Esophagus squamous epithelium (tissue), 4 donors: ENCODE results near the gene PAM.

Source experiments
- CTCF ChIP-seq, 6 experiments: fragments of 450-650 bp in 4 of 6; fragments of 200-600 bp in 2 of 6; sonication (generic) in 2 of 6; IDR thresholded peaks; one replicate each; pipeline ENCODE4 v1.5.1; 2016 to 2019; ENCODE audit warnings: antibody characterized with exemption in 6 of 6, mild to moderate bottlenecking in 4 of 6, moderate library complexity in 4 of 6
- POLR2A ChIP-seq, 4 donors: fragments of 450-650 bp; IDR thresholded peaks; one replicate each; pipeline ENCODE4 v1.6.1; 2017; ENCODE audit warnings: antibody characterized with exemption in 4 of 4, mild to moderate bottlenecking in 4 of 4, moderate library complexity in 3 of 4

GRCh38 chr5:103000089-103000488, 245.0 kb downstream of the PAM start:
- TF ChIP-seq CTCF (IDR thresholded peaks at IDR 0.05) (no peak), POLR2A (IDR thresholded peaks at IDR 0.05) (no peak)
